H9 (cell line): ENCODE data around the gene CACHD1. TPM values are rescaled to one million over a fixed set of nuclear protein-coding genes. Genes with fewer than 3 reads are reported as not detected.

Experiments used
- DNase-seq: peaks from one replicate; pipeline ENCODE4 v3.0.0-alpha.2; 2017
- H2AFZ ChIP-seq: one replicate; pipeline ENCODE4 v1.6.1; 2013; ENCODE audit warnings: mild to moderate bottlenecking, low read length, control low read depth, moderate library complexity
- H2AK5ac ChIP-seq: 2 replicates; pipeline ENCODE4 v1.6.1; 2013; ENCODE audit warnings: low read length, control low read depth, mixed read lengths; ENCODE audit not compliant: insufficient read length
- H2BK120ac ChIP-seq: one replicate; pipeline ENCODE4 v1.6.1; 2013; ENCODE audit warnings: low read depth, mild to moderate bottlenecking, low read length, control low read depth, inconsistent platforms; ENCODE audit not compliant: poor library complexity, severe bottlenecking
- H2BK12ac ChIP-seq: 2 replicates; pipeline ENCODE4 v1.6.1; 2013; ENCODE audit warnings: low read length, control low read depth, mixed read lengths, low read depth; ENCODE audit not compliant: insufficient read length
- H2BK15ac ChIP-seq: 2 replicates; pipeline ENCODE4 v1.6.1; 2013; ENCODE audit warnings: low read depth, low read length, control low read depth
- H2BK20ac ChIP-seq: one replicate; pipeline ENCODE4 v1.6.1; 2013; ENCODE audit warnings: low read depth, mild to moderate bottlenecking, low read length, control low read depth, inconsistent platforms; ENCODE audit not compliant: poor library complexity, severe bottlenecking
- H2BK5ac ChIP-seq: 2 replicates; pipeline ENCODE4 v1.6.1; 2013; ENCODE audit warnings: low read length, control low read depth, mixed read lengths; ENCODE audit not compliant: insufficient read length
- H3K14ac ChIP-seq: 2 replicates; pipeline ENCODE4 v1.6.1; 2013; ENCODE audit warnings: low read length, control low read depth; ENCODE audit not compliant: insufficient read depth
- H3K18ac ChIP-seq: 2 replicates; pipeline ENCODE4 v1.6.1; 2013; ENCODE audit warnings: low read depth, mild to moderate bottlenecking, mixed read lengths, low read length, control low read depth; ENCODE audit not compliant: insufficient read length
- H3K23ac ChIP-seq: 2 replicates; pipeline ENCODE4 v1.6.1; 2013; ENCODE audit warnings: low read length, control low read depth, mixed read lengths, low read depth; ENCODE audit not compliant: insufficient read length
- H3K23me2 ChIP-seq: 2 replicates; pipeline ENCODE4 v1.6.1; 2013; ENCODE audit warnings: low read depth, mild to moderate bottlenecking, mixed read lengths, low read length, control low read depth; ENCODE audit not compliant: insufficient read length, poor library complexity, severe bottlenecking
- H3K27ac ChIP-seq: 2 replicates; pipeline ENCODE4 v1.5.1; 2013; ENCODE audit warnings: low read length, control low read depth, mixed read lengths, low read depth; ENCODE audit not compliant: insufficient read length
- H3K27me3 ChIP-seq: 2 replicates; pipeline ENCODE4 v1.6.1; 2013; ENCODE audit warnings: low read length, control low read depth, inconsistent platforms; ENCODE audit not compliant: insufficient read depth
- H3K4ac ChIP-seq: 2 replicates; pipeline ENCODE4 v1.6.1; 2013; ENCODE audit warnings: low read depth, mild to moderate bottlenecking, control low read depth, inconsistent platforms, low read length, moderate library complexity
- H3K4me1 ChIP-seq: 2 replicates; pipeline ENCODE4 v1.6.1; 2013; ENCODE audit warnings: low read length, control low read depth, inconsistent platforms; ENCODE audit not compliant: insufficient read depth
- H3K4me2 ChIP-seq: 2 replicates; pipeline ENCODE4 v1.6.1; 2013; ENCODE audit warnings: low read length, control low read depth, mixed read lengths; ENCODE audit not compliant: insufficient read length, insufficient read depth
- H3K56ac ChIP-seq: 2 replicates; pipeline ENCODE4 v1.6.1; 2013; ENCODE audit warnings: low read depth, mild to moderate bottlenecking, mixed read lengths, low read length, control low read depth; ENCODE audit not compliant: insufficient read length
- H3K79me1 ChIP-seq: 2 replicates; pipeline ENCODE4 v1.6.1; 2013; ENCODE audit warnings: low read depth, mild to moderate bottlenecking, moderate library complexity, low read length, control low read depth, inconsistent platforms; ENCODE audit not compliant: insufficient read depth, poor library complexity, severe bottlenecking
- H3K79me2 ChIP-seq: 2 replicates; pipeline ENCODE4 v1.6.1; 2013; ENCODE audit warnings: low read length, control low read depth, inconsistent platforms; ENCODE audit not compliant: insufficient read depth
- H3K9ac ChIP-seq: 2 replicates; pipeline ENCODE4 v1.6.1; 2013; ENCODE audit warnings: low read length, control low read depth, mixed read lengths; ENCODE audit not compliant: insufficient read length; ENCODE audit errors: extremely low read depth
- H3K9me3 ChIP-seq: one replicate; pipeline ENCODE4 v1.6.1; 2013; ENCODE audit warnings: low read depth, low read length, inconsistent platforms; ENCODE audit not compliant: control insufficient read depth
- H3T11ph ChIP-seq: one replicate; pipeline ENCODE4 v1.6.1; 2013; ENCODE audit warnings: mild to moderate bottlenecking, low read length, control low read depth, inconsistent platforms
- H4K20me1 ChIP-seq: one replicate; pipeline ENCODE4 v1.6.1; 2013; ENCODE audit not compliant: control insufficient read depth, insufficient read length, insufficient read depth
- H4K5ac ChIP-seq: 2 replicates; pipeline ENCODE4 v1.6.1; 2013; ENCODE audit warnings: low read depth, mild to moderate bottlenecking, mixed read lengths, low read length, control low read depth; ENCODE audit not compliant: insufficient read length
- H4K8ac ChIP-seq: replicated peaks from 2 replicates; pipeline ENCODE4 v1.6.1; 2013; ENCODE audit warnings: low read length, control low read depth, mixed read lengths, low read depth; ENCODE audit not compliant: insufficient read length
- H4K91ac ChIP-seq: 2 replicates; pipeline ENCODE4 v1.6.1; 2013; ENCODE audit warnings: low read depth, mild to moderate bottlenecking, moderate library complexity, mixed read lengths, low read length, control low read depth; ENCODE audit not compliant: insufficient read length
- H3K27ac Mint-ChIP-seq, 3 experiments: 2 replicates in 2 of 3; 3 replicates in 1 of 3; pipeline ENCODE4 v1.8.0; 2020 to 2021; ENCODE audit warnings: mixed read lengths in 3 of 3, mild to moderate bottlenecking in 1 of 3, moderate library complexity in 1 of 3
- H3K27me3 Mint-ChIP-seq: 2 replicates; pipeline ENCODE4 v1.8.0; 2021; ENCODE audit warnings: low read depth, mild to moderate bottlenecking, moderate library complexity, mixed read lengths
- H3K36me3 Mint-ChIP-seq, 3 experiments: 2 replicates in 2 of 3; 3 replicates in 1 of 3; pipeline ENCODE4 v1.8.0; 2020 to 2021; ENCODE audit warnings: low read depth in 3 of 3, mixed read lengths in 3 of 3; ENCODE audit not compliant: insufficient read depth in 1 of 3
- H3K4me1 Mint-ChIP-seq, 2 experiments: 2 replicates each; pipeline ENCODE4 v1.8.0; 2020; ENCODE audit warnings: mixed read lengths in 2 of 2
- H3K4me3 Mint-ChIP-seq, 2 experiments: 2 replicates in 1 of 2; 3 replicates in 1 of 2; pipeline ENCODE4 v1.8.0; 2020 to 2021; ENCODE audit warnings: mild to moderate bottlenecking in 2 of 2, mixed read lengths in 2 of 2, moderate library complexity in 1 of 2
- H3K9me3 Mint-ChIP-seq, 2 experiments: 2 replicates in 1 of 2; 3 replicates in 1 of 2; pipeline ENCODE4 v1.8.0; 2020; ENCODE audit warnings: mild to moderate bottlenecking in 2 of 2, mixed read lengths in 2 of 2, moderate library complexity in 1 of 2
- CTCF ChIP-seq: fragments of 200-600 bp; sonication (generic); conservative IDR thresholded peaks from 3 replicates; pipeline ENCODE4 v1.8.0; 2021; ENCODE audit warnings: antibody characterized with exemption, mild to moderate bottlenecking
- WGBS: extraction: QIAGEN DNeasy Blood & Tissue Kit; methylation state at CpG from one replicate; pipeline ENCODE4 v1.1.7; 2013; ENCODE audit warnings: missing lambda C conversion rate, low lambda C conversion rate, mixed read lengths; ENCODE audit not compliant: insufficient read length; ENCODE audit errors: extremely low coverage; 5-methylcytosine and 5-hydroxymethylcytosine counted together
- total RNA-seq: library from RNA; stranded (reverse); gene quantifications from 2 replicates; pipeline ENCODE4 v1.2.1, GENCODE V29; 2021

Gene CACHD1
- total RNA-seq, 1 experiment from 2014 or later, result 94.2 TPM

DNA sequence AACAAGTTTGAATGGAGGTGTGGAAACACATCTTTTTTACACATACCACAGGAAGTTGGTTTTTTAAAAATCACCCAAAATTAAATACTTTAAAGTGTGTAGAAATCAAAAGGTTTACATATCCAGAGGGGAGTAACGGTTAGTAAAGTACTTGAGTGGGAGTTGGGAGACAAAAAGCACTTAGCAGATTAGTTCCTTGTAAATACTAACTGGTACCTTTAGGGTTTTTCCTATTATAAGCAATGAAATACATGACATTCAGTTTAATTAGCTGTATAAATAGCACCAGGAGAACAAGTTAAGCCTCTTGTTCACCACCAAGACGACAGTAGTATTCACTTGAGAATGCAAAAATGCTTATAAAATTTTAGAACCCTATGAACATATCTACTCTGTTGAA is 251.2 kb downstream of the CACHD1 start:
- H4K8ac ChIP-seq, result no peak overlapping the region
- H3K56ac ChIP-seq, result no peak overlapping the region
- H3K27me3 ChIP-seq, result no peaks in the 10 kb centered on the region
- H3K4me2 ChIP-seq, result no peak overlapping the region
- H4K91ac ChIP-seq, result no peak overlapping the region
- no peaks in the 10 kb centered on the region for H3K4me1 ChIP-seq
- no peaks in the 10 kb centered on the region for H3K79me2 ChIP-seq
- Mint-ChIP-seq H3K36me3 (peaks cover 0 to 6% (median 4%) of the 10 kb centered on the region in 3 experiments; a peak in 1 of 7 replicates), H3K27me3 (peaks cover 25% of the 10 kb centered on the region), H3K4me3 (no peak overlapping the region), H3K4me1 (peaks cover 4 to 5% of the 10 kb centered on the region in 2 experiments; a peak in 2 of 4 replicates), H3K27ac (no peak overlapping the region), H3K9me3 (peaks cover 9 to 12% of the 10 kb centered on the region in 2 experiments; a peak in 4 of 5 replicates)
- H3T11ph ChIP-seq, result no peak overlapping the region
- WGBS, result no CpG with 5 or more reads among the region's 2 CpGs
- H3K4ac ChIP-seq, result no peak overlapping the region
- H4K5ac ChIP-seq, result no peak overlapping the region
- no peak overlapping the region for H2BK15ac ChIP-seq
- no peak overlapping the region for H2BK20ac ChIP-seq
- DNase-seq, result no peak
- H3K79me1 ChIP-seq, result no peaks in the 10 kb centered on the region
- no peak overlapping the region for H2BK5ac ChIP-seq
- H3K23me2 ChIP-seq, result no peaks in the 10 kb centered on the region
- H3K23ac ChIP-seq, result no peak overlapping the region
- H2BK120ac ChIP-seq, result no peak overlapping the region
- H4K20me1 ChIP-seq, result no peaks in the 10 kb centered on the region
- no peak overlapping the region for H3K27ac ChIP-seq
- no peak overlapping the region for H3K9ac ChIP-seq
- TF ChIP-seq CTCF, result no peak
- no peak overlapping the region for H3K14ac ChIP-seq
- H3K18ac ChIP-seq, result no peak overlapping the region
- H3K9me3 ChIP-seq, result no peaks in the 10 kb centered on the region
- H2BK12ac ChIP-seq, result no peak overlapping the region
- no peak overlapping the region for H2AK5ac ChIP-seq
- no peak overlapping the region for H2AFZ ChIP-seq
